Gastroesophageal sphincter (tissue), 3 donors: ENCODE results near the gene WNT9A.

ENCODE experiments used
- CTCF ChIP-seq, 4 experiments: fragments of 200-600 bp in 2 of 4; fragments of 450-650 bp in 2 of 4; sonication (generic) in 1 of 4; IDR thresholded peaks; one replicate each; pipeline ENCODE4 v1.5.1; 2017 to 2019; ENCODE audit warnings: antibody characterized with exemption in 4 of 4, mild to moderate bottlenecking in 2 of 4, moderate library complexity in 2 of 4
- EP300 ChIP-seq: sonication (generic); formaldehyde crosslinking; IDR thresholded peaks from one replicate; pipeline ENCODE4 v1.6.1; 2017; ENCODE audit warnings: antibody characterized with exemption, mild to moderate bottlenecking

- no peak for TF ChIP-seq CTCF (IDR thresholded peaks at IDR 0.05)
- TF ChIP-seq EP300 = no peak
Measured at GRCh38 chr1:227897704-227898438, 49.9 kb downstream of the WNT9A start.
